Liver (tissue), 3 donors: ENCODE measurements around the gene PANX1.

Experiments
- CTCF ChIP-seq: fragments of 150-350 bp; IDR thresholded peaks from 2 replicates; pipeline ENCODE4 v1.5.1; 2017; ENCODE audit warnings: improper control_type of control experiment, low read depth, low read length; ENCODE audit not compliant: missing input control
- HNF4G ChIP-seq: IDR thresholded peaks from 2 replicates; pipeline ENCODE4 v1.6.1; 2016; ENCODE audit warnings: antibody characterized with exemption
- donor health status: healthy.
- donor health status: healthy.

GRCh38 chr11:94168882-94169281, 40.2 kb downstream of the PANX1 start:
- no peak for TF ChIP-seq HNF4G
- no peak for TF ChIP-seq CTCF
